Measurements from ENCODE around the gene CCDC136. TPM values are rescaled to one million over a fixed set of nuclear protein-coding genes. Genes with fewer than 3 reads are reported as not detected.

CCDC136 gene
- total and polyA plus RNA-seq, 2 donors (not counting 1 experiment from before 2014, with no cell fraction given) = 8.3 to 12.1 TPM

DNA sequence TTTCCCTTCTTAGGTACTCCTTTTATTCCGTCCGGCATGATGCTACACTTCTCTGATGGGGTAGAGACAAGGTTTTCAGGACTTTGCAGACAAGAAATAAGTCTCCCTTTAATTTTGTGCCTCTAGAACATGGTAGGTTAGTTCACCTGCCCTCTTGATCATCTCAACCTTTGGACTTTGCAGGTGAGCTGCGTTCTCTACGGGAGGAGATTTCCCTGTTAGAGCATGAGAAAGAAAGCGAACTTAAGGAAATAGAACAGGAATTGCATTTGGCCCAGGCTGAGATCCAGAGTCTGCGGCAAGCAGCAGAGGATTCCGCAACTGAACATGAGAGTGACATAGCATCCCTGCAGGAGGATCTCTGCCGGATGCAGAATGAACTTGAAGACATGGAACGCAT lies 9.2 kb downstream of the CCDC136 start:
- no peak overlapping the region for H3K4me2 ChIP-seq (ENCODE audit: extremely low read depth, insufficient read depth, low read length)
- no peak overlapping the region for H3K27ac ChIP-seq (ENCODE audit: insufficient read depth, low read length)
- no peaks in the 10 kb centered on the region for H3K27me3 ChIP-seq (ENCODE audit: control insufficient read depth, insufficient read depth, low read length)
- peaks cover 6% of the 10 kb centered on the region for H3K36me3 ChIP-seq (ENCODE audit: control insufficient read depth, insufficient read depth, low read length)
- H3K9ac ChIP-seq (ENCODE audit: insufficient read depth, low read length) = no peak overlapping the region
- no peaks in the 10 kb centered on the region for H4K20me1 ChIP-seq (ENCODE audit: control insufficient read depth, extremely low read depth, insufficient read depth, low read length)
- no peaks in the 10 kb centered on the region for H3K9me3 ChIP-seq (ENCODE audit: control insufficient read depth, insufficient read depth, low read depth, low read length)
- no peaks in the 10 kb centered on the region for H3K79me2 ChIP-seq (ENCODE audit: control insufficient read depth, insufficient read depth, low read length)
- no peak for TF ChIP-seq CTCF (conservative IDR thresholded peaks at IDR 0.05 in 1 of 2, IDR thresholded peaks at IDR 0.05 in 1 of 2; ENCODE audit: low read depth in 1 of 2, low read length in 2 of 2)
- no peak for TF ChIP-seq EZH2 (IDR thresholded peaks at IDR 0.05; ENCODE audit: low read length, missing control alignments)
- DNase-seq (ENCODE audit: low read depth in 2 of 2) = no peak
- H3K4me3 ChIP-seq (replicated peaks in 1 of 4; ENCODE audit: control extremely low read depth in 1 of 4, insufficient read depth in 1 of 4, low read depth in 3 of 4, low read length in 4 of 4) = no peak overlapping the region
- H2AFZ ChIP-seq (ENCODE audit: low read length) = no peak overlapping the region
- H3K4me1 ChIP-seq (ENCODE audit: control insufficient read depth, extremely low read depth, insufficient read depth, low read length) = no peaks in the 10 kb centered on the region

DNA sequence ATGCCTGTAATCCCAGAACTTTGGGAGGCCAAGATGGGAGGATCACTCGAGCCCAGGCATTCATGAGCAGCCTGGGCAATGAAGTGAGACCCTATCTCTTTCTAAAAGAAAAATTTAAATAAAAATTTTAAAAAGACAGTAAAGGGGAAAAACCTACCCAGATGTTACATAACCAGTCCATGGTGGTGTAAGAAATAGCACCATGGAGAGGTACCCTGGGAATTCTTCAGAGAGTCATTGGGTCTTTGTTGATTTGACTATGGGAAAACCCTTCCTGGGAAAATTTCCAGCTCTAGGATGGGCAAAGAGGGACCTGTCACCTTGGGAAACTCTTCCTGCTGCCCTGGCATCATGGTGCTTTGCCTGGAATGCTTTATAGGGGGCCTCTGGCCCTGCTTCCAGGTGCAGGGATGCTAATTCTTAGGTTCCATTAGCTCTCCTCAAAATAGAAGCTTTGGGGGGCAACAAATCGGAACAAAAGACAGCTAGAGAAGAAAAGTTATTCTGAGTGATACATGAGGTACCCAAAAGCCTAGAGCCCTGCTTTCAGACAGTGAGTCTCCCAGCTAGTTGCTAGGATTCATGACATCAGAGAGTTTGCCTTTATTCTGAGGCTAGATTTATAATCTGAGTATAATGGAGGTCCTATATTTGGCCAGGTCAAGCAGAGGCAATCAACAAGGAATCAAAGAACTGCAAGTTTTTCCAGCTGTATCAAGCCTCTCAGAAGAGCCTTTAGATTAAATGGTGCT lies 10.1 kb downstream of the CCDC136 start:
- Histone ChIP-seq H3K27me3 (ENCODE audit: control insufficient read depth, insufficient read depth, low read length) (no peaks in the 10 kb centered on the region), H3K79me2 (ENCODE audit: control insufficient read depth, insufficient read depth, low read length) (no peaks in the 10 kb centered on the region), H3K9ac (ENCODE audit: insufficient read depth, low read length) (no peak overlapping the region), H3K4me2 (ENCODE audit: extremely low read depth, insufficient read depth, low read length) (no peak overlapping the region), H3K27ac (ENCODE audit: insufficient read depth, low read length) (no peak overlapping the region), H3K36me3 (ENCODE audit: control insufficient read depth, insufficient read depth, low read length) (peaks cover 10% of the 10 kb centered on the region), H3K9me3 (ENCODE audit: control insufficient read depth, insufficient read depth, low read depth, low read length) (no peaks in the 10 kb centered on the region), H3K4me3 (replicated peaks in 1 of 4; ENCODE audit: control extremely low read depth in 1 of 4, insufficient read depth in 1 of 4, low read depth in 3 of 4, low read length in 4 of 4) (no peak overlapping the region), H3K4me1 (ENCODE audit: control insufficient read depth, extremely low read depth, insufficient read depth, low read length) (no peaks in the 10 kb centered on the region), H2AFZ (ENCODE audit: low read length) (no peak overlapping the region), H4K20me1 (ENCODE audit: control insufficient read depth, extremely low read depth, insufficient read depth, low read length) (no peaks in the 10 kb centered on the region)
- TF ChIP-seq EZH2 (IDR thresholded peaks at IDR 0.05; ENCODE audit: low read length, missing control alignments) = no peak
- TF ChIP-seq CTCF (conservative IDR thresholded peaks at IDR 0.05 in 1 of 2, IDR thresholded peaks at IDR 0.05 in 1 of 2; ENCODE audit: low read depth in 1 of 2, low read length in 2 of 2) = no peak
- DNase-seq (ENCODE audit: low read depth in 2 of 2) = no peak

GRCh38 chr7:128804484-128804883 lies 12.7 kb downstream of the CCDC136 start:
- no peaks in the 10 kb centered on the region for H3K4me1 ChIP-seq (ENCODE audit: control insufficient read depth, extremely low read depth, insufficient read depth, low read length)
- peaks cover 10% of the 10 kb centered on the region for H3K36me3 ChIP-seq (ENCODE audit: control insufficient read depth, insufficient read depth, low read length)
- H3K9ac ChIP-seq (ENCODE audit: insufficient read depth, low read length) = no peak overlapping the region
- DNase-seq (ENCODE audit: low read depth in 2 of 2) = no peak
- H4K20me1 ChIP-seq (ENCODE audit: control insufficient read depth, extremely low read depth, insufficient read depth, low read length) = no peaks in the 10 kb centered on the region
- no peaks in the 10 kb centered on the region for H3K27me3 ChIP-seq (ENCODE audit: control insufficient read depth, insufficient read depth, low read length)
- no peak overlapping the region for H3K27ac ChIP-seq (ENCODE audit: insufficient read depth, low read length)
- H3K9me3 ChIP-seq (ENCODE audit: control insufficient read depth, insufficient read depth, low read depth, low read length) = no peaks in the 10 kb centered on the region
- no peak overlapping the region for H2AFZ ChIP-seq (ENCODE audit: low read length)
- H3K4me3 ChIP-seq (replicated peaks in 1 of 4; ENCODE audit: control extremely low read depth in 1 of 4, insufficient read depth in 1 of 4, low read depth in 3 of 4, low read length in 4 of 4) = no peak overlapping the region
- no peak overlapping the region for H3K4me2 ChIP-seq (ENCODE audit: extremely low read depth, insufficient read depth, low read length)
- H3K79me2 ChIP-seq (ENCODE audit: control insufficient read depth, insufficient read depth, low read length) = no peaks in the 10 kb centered on the region
- no peak for TF ChIP-seq CTCF (conservative IDR thresholded peaks at IDR 0.05 in 1 of 2, IDR thresholded peaks at IDR 0.05 in 1 of 2; ENCODE audit: low read depth in 1 of 2, low read length in 2 of 2)
- TF ChIP-seq EZH2 (IDR thresholded peaks at IDR 0.05; ENCODE audit: low read length, missing control alignments) = no peak
